Measurements from ENCODE around the gene PLET1.

Gene PLET1

GRCh38 chr11:112237451-112237850, 23.2 kb downstream of the PLET1 start:
- DNase-seq = no peak

- DNase-seq = no peak
These were observed 24.8 kb downstream of the PLET1 start for GRCh38 chr11:112235750-112236390.

- no peak for DNase-seq
These were observed 28.7 kb downstream of the PLET1 start for GRCh38 chr11:112231952-112232351.

GRCh38 chr11:112229746-112230433, 30.8 kb downstream of the PLET1 start:
- DNase-seq = no peak

GRCh38 chr11:112229159-112229558, 31.5 kb downstream of the PLET1 start:
- no peak for DNase-seq

GRCh38 chr11:112228706-112229105, 32.0 kb downstream of the PLET1 start:
- DNase-seq = no peak

GRCh38 chr11:112227471-112227870, 33.2 kb downstream of the PLET1 start:
- DNase-seq = no peak

- DNase-seq = no peak
These were observed 33.7 kb downstream of the PLET1 start for GRCh38 chr11:112226831-112227401.

- DNase-seq = peak; percentile 72
These were observed 34.4 kb downstream of the PLET1 start, which contains the start of gene PTS for GRCh38 chr11:112226062-112226830. TSS of gene PTS (plus strand) at chr11:112226428. CDS start at chr11:112226444, 16 bp downstream.

GRCh38 chr11:112225753-112226061, 35.0 kb downstream of the PLET1 start:
- DNase-seq = no peak

- no peak for DNase-seq
These were observed 36.7 kb downstream of the PLET1 start for GRCh38 chr11:112223754-112224532.

GRCh38 chr11:112223121-112223520, 37.5 kb downstream of the PLET1 start:
- DNase-seq = no peak

GRCh38 chr11:112222303-112222702, 38.4 kb downstream of the PLET1 start:
- no peak for DNase-seq

GRCh38 chr11:112221274-112221835, 39.3 kb downstream of the PLET1 start:
- DNase-seq = no peak

GRCh38 chr11:112219476-112220232, 41.0 kb downstream of the PLET1 start:
- DNase-seq = no peak

- DNase-seq = no peak
These were observed 44.0 kb downstream of the PLET1 start for GRCh38 chr11:112216561-112217105.

GRCh38 chr11:112215621-112216020, 45.0 kb downstream of the PLET1 start:
- DNase-seq = no peak

- DNase-seq = no peak
These were observed 46.9 kb downstream of the PLET1 start for GRCh38 chr11:112213753-112214152.

- no peak for DNase-seq
These were observed 48.0 kb downstream of the PLET1 start for GRCh38 chr11:112212710-112213109.

GRCh38 chr11:112212290-112212689, 48.4 kb downstream of the PLET1 start:
- no peak for DNase-seq

- DNase-seq = no peak
These were observed 49.1 kb downstream of the PLET1 start for GRCh38 chr11:112211536-112211935.

All from activated gamma-delta T cell (primary cell).